DMS53 treated with DMSO at 0.1 percent for 48 hours (cell line): Measurements from ENCODE around the gene B4GALT2.

Experiments used
- DNase-seq: peaks from one replicate; lab custom pipeline; 2025; ENCODE audit not compliant: unreplicated experiment; lab: John Stamatoyannopoulos, UW

Gene B4GALT2

DNA sequence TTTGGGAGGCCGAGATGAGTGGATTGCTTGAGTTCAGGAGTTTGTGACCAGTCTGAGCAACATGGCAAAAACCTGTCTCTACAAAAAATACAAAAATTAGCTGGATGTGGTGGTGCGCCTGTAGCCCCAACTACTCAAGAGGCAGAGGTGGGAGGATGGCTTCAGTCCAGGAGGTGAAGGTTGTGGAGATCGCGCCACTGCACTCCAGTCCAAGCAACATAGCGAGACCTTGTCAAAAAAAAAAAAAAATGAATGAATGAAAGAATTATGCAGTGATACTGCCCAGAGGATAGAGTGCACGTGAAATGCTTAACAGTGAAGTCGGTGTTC lies 9.6 kb upstream of the B4GALT2 start:
- DNase-seq, result no peak

DNA sequence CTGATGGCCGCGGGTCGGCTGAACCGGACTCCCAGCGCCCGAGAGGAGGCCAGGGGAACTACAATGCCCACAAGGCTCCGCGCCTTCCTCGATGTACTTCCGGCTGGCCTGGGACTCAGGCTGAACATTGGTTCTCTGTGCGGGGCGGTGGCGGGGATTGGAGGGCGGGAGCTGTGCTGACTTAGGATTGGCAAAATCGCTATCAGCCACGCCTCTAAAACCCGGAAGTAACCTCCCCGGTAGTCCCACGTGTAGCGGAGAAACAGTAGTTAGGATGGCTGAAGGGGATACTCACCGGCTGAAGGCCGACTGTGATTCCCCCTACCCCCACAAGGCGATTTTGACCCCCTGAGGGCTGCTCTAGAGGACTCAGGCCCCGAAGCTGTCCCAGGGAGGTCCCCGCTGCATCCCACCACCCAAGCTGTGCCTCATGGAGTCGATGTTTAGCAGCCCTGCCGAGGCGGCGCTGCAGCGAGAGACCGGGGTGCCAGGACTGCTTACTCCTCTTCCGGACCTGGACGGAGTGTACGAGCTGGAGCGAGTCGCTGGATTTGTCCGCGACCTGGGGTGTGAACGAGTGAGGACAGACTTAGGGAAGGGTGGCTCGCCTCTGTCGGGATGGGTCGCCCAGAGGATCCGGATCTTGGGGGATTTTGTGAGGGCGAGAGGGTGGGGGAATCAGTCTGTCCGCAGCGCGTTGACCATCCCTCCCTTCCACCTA lies 9.1 kb upstream of the B4GALT2 start, which contains the start of gene DPH2:
DPH2 (plus strand) TSS at position 265 of the 721 bp plus-strand sequence; CDS start at position 431, 166 bp downstream.
- peak; percentile 94 for DNase-seq

- no peak for DNase-seq
Observed at GRCh38 chr1:43970502-43970901, 8.5 kb upstream of the B4GALT2 start.

GRCh38 chr1:43970911-43971310 lies 8.1 kb upstream of the B4GALT2 start:
- no peak for DNase-seq

DNA sequence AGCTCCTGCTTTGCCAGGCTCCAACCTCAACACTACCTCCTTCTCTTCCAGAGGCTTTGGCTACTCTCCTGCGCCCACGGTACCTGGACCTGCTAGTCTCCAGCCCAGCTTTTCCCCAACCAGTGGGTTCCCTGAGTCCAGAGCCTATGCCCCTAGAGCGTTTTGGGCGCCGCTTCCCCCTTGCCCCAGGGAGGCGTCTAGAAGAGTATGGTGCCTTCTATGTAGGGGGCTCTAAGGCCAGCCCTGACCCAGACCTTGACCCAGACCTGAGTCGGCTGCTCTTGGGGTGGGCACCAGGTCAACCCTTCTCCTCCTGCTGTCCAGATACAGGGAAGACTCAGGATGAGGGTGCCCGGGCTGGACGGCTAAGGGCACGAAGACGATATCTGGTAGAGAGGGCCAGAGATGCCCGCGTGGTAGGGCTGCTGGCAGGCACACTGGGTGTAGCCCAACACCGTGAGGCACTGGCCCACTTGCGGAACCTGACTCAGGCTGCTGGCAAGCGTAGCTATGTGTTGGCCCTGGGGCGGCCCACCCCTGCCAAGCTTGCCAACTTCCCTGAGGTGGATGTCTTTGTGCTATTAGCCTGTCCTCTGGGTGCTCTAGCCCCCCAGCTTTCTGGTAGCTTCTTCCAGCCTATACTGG lies 7.6 kb upstream of the B4GALT2 start:
- no peak for DNase-seq

DNA sequence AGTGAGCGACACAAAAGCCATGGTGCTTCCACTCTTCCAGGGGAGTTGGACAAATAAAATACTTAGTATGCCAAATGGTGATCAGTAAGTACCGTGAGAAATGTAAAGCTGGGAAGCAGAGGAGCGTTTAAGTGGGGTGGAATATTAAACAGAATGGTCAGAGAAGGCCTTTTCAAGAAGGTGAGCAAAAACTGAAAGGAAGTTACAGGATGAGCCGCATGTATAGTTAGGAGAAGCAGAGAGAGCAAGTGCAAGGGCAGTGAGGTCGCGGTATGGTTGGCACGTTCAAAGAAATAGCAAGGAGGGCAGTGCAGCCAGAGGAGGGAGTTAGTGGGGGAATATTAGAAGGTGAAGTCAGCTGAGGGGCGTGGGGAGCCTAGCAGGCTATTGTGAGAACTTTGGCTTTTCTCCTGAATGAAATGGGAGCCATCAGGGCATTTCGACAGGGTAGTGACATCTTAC lies 5.0 kb upstream of the B4GALT2 start:
- DNase-seq, result peak; percentile 48

GRCh38 chr1:43974443-43975248 lies 4.4 kb upstream of the B4GALT2 start, which contains the start of gene ATP6V0B:
Gene ATP6V0B, plus strand, starts transcription at chr1:43974960. Its CDS starts 81 bp downstream, at chr1:43975041.
- DNase-seq, result peak; percentile 90

GRCh38 chr1:43975249-43975961 lies 3.6 kb upstream of the B4GALT2 start:
- no peak for DNase-seq

DNA sequence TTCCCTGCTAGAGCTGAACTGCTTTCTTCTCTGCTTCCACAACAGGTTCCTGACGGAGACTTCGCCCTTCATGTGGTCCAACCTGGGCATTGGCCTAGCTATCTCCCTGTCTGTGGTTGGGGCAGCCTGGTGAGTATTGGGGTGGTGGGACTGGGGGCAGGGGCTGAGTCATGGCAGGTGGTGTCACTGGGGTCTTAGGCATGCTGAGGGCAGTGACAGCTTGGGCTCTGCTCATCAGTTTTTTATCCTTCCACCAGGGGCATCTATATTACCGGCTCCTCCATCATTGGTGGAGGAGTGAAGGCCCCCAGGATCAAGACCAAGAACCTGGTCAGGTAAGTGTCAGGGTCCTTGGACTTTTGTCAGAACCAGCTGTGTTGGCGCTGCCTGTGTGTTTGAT lies 3.0 kb upstream of the B4GALT2 start:
- no peak for DNase-seq

- no peak for DNase-seq
Observed at GRCh38 chr1:43976890-43977289, 2.1 kb upstream of the B4GALT2 start.

- no peak for DNase-seq
Observed at GRCh38 chr1:43977376-43978263, 1.4 kb upstream of the B4GALT2 start.

DNA sequence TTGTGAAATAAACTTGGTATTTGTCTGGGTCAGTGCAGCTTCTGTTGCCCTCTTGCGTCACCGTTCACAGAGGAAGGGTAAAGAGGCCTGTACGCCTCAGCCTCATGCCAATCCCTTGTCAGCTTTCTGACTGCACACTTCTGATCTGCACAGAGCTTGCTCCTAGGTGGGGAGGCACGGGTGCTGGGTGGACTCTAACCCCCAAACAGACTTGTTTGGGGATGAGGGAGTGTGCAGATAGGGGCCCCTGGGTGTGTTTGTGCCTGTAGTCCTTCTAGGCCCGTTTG lies 803 bp upstream of the B4GALT2 start:
- DNase-seq, result no peak

GRCh38 chr1:43979261-43979527 lies 184 bp downstream of the B4GALT2 start:
- DNase-seq, result no peak

DNA sequence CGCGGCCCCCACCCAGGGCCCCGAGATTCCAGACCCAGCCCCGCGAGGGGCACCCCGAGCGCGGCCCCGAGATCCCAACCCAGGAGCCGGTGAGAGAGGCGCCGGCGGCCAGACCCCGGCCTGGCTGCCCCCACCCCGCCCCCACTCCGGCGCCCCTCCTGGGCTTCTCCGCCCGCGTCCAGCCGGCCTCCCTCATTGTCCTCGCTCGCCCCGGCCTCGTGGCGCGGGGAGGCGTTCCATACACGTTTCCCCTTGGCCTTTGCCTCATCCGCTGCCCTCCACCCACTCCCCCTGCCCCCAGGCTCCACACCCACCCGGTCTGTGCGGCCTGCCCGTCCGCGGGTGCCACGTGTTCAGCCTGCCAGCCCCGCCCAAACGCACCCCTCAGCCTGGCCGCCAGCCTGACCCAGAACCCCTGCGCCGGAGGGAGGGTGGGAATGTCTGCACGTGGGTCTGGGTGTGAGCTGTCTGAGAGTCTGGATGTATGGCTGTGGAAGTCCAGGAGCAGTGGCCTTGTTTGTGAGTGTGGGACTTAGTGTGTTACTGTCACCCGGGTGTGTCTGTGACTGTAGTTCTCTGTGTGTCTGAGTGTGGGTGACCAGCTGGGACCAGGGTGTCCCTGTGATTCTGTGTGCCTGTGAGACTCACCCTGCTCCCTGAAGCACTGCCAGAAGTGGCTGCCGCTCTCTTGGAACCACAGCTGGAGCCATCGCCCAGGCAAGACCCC lies 681 bp downstream of the B4GALT2 start:
- DNase-seq, result no peak

DNA sequence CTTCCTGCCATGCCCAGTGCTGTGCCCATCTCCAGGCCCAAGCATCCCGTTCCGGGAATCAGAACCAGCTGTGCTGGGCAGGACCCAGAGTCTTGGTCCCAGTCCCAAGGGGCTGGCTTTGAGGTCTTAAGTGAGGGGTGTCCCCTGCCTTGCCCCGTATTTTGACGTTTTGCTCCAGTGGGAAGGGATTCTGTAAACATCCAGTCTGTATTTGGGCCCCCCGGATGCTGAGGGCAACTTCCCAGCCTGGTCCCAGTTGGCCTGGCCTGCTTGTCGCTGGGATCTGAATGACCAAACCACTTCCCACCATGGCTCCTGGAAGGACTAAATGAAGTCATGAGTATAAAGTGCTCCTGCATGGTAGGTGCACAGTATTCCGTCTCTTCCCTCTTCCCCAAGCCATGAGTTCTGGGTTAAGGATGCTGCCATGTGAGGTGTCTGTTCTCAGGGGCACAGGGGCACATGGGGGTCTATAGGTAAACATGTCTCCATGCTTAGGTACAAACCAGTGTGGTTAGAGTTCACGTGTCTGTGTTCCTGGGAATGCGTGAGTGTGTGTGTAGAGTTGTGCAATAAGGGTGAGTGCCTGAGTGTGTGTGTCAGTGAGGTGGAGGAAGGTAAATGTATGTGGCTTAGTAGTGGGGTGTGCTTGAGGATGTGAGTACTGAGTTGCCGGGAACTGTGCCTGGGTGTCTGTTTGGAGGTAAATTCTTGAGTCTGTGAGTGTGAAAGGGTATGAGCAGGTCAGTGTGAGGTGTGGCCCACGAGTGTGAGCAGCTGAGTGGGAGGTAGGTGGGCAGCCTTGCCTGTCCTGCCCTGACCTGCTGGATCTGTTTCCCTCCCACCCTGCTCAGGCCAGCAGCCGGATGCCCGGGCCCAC lies 1.5 kb downstream of the B4GALT2 start:
- no peak for DNase-seq

DNA sequence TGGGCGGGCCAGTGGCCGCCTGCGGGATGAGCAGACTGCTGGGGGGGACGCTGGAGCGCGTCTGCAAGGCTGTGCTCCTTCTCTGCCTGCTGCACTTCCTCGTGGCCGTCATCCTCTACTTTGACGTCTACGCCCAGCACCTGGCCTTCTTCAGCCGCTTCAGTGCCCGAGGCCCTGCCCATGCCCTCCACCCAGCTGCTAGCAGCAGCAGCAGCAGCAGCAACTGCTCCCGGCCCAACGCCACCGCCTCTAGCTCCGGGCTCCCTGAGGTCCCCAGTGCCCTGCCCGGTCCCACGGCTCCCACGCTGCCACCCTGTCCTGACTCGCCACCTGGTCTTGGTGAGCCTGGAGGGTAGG lies 2.1 kb downstream of the B4GALT2 start:
- DNase-seq, result no peak

- DNase-seq, result no peak
Observed at GRCh38 chr1:43981636-43982035, 2.6 kb downstream of the B4GALT2 start.

- no peak for DNase-seq
Observed at GRCh38 chr1:43982241-43982640, 3.2 kb downstream of the B4GALT2 start.

DNA sequence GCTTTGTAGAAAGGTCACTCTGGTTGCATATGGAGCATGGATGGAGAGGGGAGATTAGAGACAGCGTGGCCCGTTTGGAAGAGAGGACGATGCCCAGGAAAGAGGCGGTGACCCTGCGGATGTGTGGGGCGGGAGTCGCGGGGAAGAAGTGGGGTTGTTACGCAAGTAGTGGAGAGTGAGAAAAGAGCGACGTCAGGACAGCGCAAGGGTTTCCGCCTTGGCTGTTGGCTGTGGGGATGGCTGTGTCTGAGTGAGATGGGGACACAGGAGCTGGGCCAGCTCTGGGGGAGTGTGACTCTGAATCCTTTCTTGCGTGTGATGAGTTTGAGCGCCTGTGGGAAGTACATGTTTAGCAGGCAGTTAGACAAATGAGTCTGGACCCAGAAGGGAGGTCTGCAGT lies 3.8 kb downstream of the B4GALT2 start:
- no peak for DNase-seq
